Osteoblast (primary cell): ENCODE data around the gene TRIOBP. TPM values are rescaled to one million over a fixed set of nuclear protein-coding genes. Genes with fewer than 3 reads are reported as not detected.

Experiments used
- DNase-seq: peaks from one replicate; pipeline ENCODE4 v3.0.0; 2011; ENCODE audit warnings: low spot score, mixed read lengths; ENCODE audit not compliant: insufficient read length; ENCODE audit errors: missing footprints
- H2AFZ ChIP-seq: 2 replicates; pipeline ENCODE4 v1.6.0; 2011; ENCODE audit warnings: mild to moderate bottlenecking, low read length
- H3K27ac ChIP-seq: 2 replicates; pipeline ENCODE4 v1.5.1; 2011; ENCODE audit warnings: mild to moderate bottlenecking, low read depth, low read length, moderate library complexity
- H3K27me3 ChIP-seq: 2 replicates; pipeline ENCODE4 v1.6.0; 2012; ENCODE audit warnings: mild to moderate bottlenecking, control low read depth, inconsistent platforms, low read length, moderate library complexity; ENCODE audit not compliant: insufficient read depth
- H3K36me3 ChIP-seq: 2 replicates; pipeline ENCODE4 v1.5.1; 2011; ENCODE audit warnings: mild to moderate bottlenecking, low read length, control low read depth, moderate library complexity; ENCODE audit not compliant: insufficient read depth
- H3K4me1 ChIP-seq: 2 replicates; pipeline ENCODE4 v1.5.1; 2011; ENCODE audit warnings: mild to moderate bottlenecking, low read length, control low read depth, moderate library complexity; ENCODE audit not compliant: insufficient read depth
- H3K4me2 ChIP-seq: 2 replicates; pipeline ENCODE4 v1.6.0; 2011; ENCODE audit warnings: mild to moderate bottlenecking, low read length; ENCODE audit not compliant: insufficient read depth
- H3K4me3 ChIP-seq: fragments of 200-600 bp; sonication (generic); 3 replicates; pipeline ENCODE4 v1.5.1; 2012; ENCODE audit warnings: mild to moderate bottlenecking, low read length, inconsistent platforms; ENCODE audit not compliant: insufficient read depth
- H3K79me2 ChIP-seq: 2 replicates; pipeline ENCODE4 v1.6.0; 2012; ENCODE audit warnings: mild to moderate bottlenecking, low read length, control low read depth, inconsistent platforms; ENCODE audit not compliant: insufficient read depth
- H3K9me3 ChIP-seq: 2 replicates; pipeline ENCODE4 v1.5.1; 2011; ENCODE audit warnings: low read depth, low read length, control low read depth
- H4K20me1 ChIP-seq: 2 replicates; pipeline ENCODE4 v1.6.0; 2012; ENCODE audit warnings: mild to moderate bottlenecking, low read length, control low read depth; ENCODE audit not compliant: insufficient read depth
- small RNA-seq: library from RNA; depleted of rRNA; stranded (forward); fragments of <200 nt; gene quantifications from one replicate; pipeline ENCODE3, GENCODE V24; 2012
- total RNA-seq: library from RNA; depleted of rRNA; stranded (reverse); fragments of >200 nt; gene quantifications from 2 replicates; pipeline ENCODE4 v1.2.3, GENCODE V29; 2012
- TF ChIP-seq, protein P1 (sequence below): IDR thresholded peaks from 2 replicates; pipeline ENCODE4 v1.5.1; 2011; ENCODE audit warnings: mild to moderate bottlenecking, low read depth, low read length, moderate library complexity; ENCODE audit errors: extremely low read depth

Gene TRIOBP
- total RNA-seq, 1 donor = 162 TPM

DNA sequence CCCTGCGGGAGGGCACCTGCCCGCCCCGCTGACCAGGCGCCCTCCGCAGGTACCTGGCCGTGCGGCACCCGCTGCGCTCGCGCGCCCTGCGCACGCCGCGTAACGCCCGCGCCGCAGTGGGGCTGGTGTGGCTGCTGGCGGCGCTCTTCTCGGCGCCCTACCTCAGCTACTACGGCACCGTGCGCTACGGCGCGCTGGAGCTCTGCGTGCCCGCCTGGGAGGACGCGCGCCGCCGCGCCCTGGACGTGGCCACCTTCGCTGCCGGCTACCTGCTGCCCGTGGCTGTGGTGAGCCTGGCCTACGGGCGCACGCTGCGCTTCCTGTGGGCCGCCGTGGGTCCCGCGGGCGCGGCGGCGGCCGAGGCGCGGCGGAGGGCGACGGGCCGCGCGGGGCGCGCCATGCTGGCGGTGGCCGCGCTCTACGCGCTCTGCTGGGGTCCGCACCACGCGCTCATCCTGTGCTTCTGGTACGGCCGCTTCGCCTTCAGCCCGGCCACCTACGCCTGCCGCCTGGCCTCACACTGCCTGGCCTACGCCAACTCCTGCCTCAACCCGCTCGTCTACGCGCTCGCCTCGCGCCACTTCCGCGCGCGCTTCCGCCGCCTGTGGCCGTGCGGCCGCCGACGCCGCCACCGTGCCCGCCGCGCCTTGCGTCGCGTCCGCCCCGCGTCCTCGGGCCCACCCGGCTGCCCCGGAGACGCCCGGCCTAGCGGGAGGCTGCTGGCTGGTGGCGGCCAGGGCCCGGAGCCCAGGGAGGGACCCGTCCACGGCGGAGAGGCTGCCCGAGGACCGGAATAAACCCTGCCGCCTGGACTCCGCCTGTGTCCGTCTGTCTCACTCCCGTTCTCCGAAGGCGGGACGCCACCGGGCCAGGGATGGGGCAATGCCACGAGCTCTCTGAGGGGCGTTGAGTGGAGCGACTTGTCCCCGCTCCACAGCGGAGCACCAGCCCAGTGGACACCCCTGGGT is 128.1 kb downstream of the TRIOBP start:
- peak; percentile 91 for DNase-seq
- Histone ChIP-seq H3K4me1 (no peaks in the 10 kb centered on the region), H3K36me3 (no peaks in the 10 kb centered on the region), H3K4me3 (peak overlapping the region; percentile 43), H3K4me2 (peak overlapping the region; percentile 65), H3K79me2 (no peaks in the 10 kb centered on the region), H3K27me3 (peaks cover 12% of the 10 kb centered on the region), H2AFZ (no peak overlapping the region), H4K20me1 (no peaks in the 10 kb centered on the region), H3K27ac (no peak overlapping the region), H3K9me3 (no peaks in the 10 kb centered on the region)
- TF ChIP-seq, protein P1, sequence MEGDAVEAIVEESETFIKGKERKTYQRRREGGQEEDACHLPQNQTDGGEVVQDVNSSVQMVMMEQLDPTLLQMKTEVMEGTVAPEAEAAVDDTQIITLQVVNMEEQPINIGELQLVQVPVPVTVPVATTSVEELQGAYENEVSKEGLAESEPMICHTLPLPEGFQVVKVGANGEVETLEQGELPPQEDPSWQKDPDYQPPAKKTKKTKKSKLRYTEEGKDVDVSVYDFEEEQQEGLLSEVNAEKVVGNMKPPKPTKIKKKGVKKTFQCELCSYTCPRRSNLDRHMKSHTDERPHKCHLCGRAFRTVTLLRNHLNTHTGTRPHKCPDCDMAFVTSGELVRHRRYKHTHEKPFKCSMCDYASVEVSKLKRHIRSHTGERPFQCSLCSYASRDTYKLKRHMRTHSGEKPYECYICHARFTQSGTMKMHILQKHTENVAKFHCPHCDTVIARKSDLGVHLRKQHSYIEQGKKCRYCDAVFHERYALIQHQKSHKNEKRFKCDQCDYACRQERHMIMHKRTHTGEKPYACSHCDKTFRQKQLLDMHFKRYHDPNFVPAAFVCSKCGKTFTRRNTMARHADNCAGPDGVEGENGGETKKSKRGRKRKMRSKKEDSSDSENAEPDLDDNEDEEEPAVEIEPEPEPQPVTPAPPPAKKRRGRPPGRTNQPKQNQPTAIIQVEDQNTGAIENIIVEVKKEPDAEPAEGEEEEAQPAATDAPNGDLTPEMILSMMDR = no peak

Small RNAs within 50 kb of the gene (small RNA-seq; reads per million reads assigned to genes)
- gene RN7SL385P = not detected

Other genes with a start within 250 kb of the TRIOBP start
- gene MFNG, start 210.7 kb upstream of the TRIOBP start, total RNA-seq = 0.29 and 0.72 TPM in 2 replicates
- gene CARD10, start 177.6 kb upstream of the TRIOBP start, total RNA-seq = 11.9 and 12.7 TPM in 2 replicates
- gene CDC42EP1, start 136.6 kb upstream of the TRIOBP start, total RNA-seq = 28.6 and 35.5 TPM in 2 replicates
- not detected in 2 replicates for gene LGALS2, start 117.0 kb upstream of the TRIOBP start, total RNA-seq
- gene GGA1, start 88.2 kb upstream of the TRIOBP start, total RNA-seq = 36.2 and 38.6 TPM in 2 replicates
- gene SH3BP1, start 57.4 kb upstream of the TRIOBP start, total RNA-seq = 4.1 and 4.7 TPM in 2 replicates
- gene PDXP, start 38.3 kb upstream of the TRIOBP start, total RNA-seq = 5.0 and 5.8 TPM in 2 replicates
- gene LGALS1, start 21.4 kb upstream of the TRIOBP start, total RNA-seq = 3,004 and 3,217 TPM in 2 replicates
- 8.8 and 9.0 TPM in 2 replicates for gene NOL12, start 10.7 kb upstream of the TRIOBP start, total RNA-seq
- gene GCAT, start 110.9 kb downstream of the TRIOBP start, total RNA-seq = 25.9 and 26.8 TPM in 2 replicates
- not detected in 2 replicates for gene GALR3, start 126.3 kb downstream of the TRIOBP start, total RNA-seq
- 20.6 and 23.9 TPM in 2 replicates for gene ANKRD54, start 147.3 kb downstream of the TRIOBP start, total RNA-seq
- 280 and 330 TPM in 2 replicates for gene EIF3L, start 152.4 kb downstream of the TRIOBP start, total RNA-seq
- gene MICALL1, start 209.2 kb downstream of the TRIOBP start, total RNA-seq = 29.5 and 36.9 TPM in 2 replicates